Measurements from ENCODE around the gene BHLHE23.

The BHLHE23 gene

DNA sequence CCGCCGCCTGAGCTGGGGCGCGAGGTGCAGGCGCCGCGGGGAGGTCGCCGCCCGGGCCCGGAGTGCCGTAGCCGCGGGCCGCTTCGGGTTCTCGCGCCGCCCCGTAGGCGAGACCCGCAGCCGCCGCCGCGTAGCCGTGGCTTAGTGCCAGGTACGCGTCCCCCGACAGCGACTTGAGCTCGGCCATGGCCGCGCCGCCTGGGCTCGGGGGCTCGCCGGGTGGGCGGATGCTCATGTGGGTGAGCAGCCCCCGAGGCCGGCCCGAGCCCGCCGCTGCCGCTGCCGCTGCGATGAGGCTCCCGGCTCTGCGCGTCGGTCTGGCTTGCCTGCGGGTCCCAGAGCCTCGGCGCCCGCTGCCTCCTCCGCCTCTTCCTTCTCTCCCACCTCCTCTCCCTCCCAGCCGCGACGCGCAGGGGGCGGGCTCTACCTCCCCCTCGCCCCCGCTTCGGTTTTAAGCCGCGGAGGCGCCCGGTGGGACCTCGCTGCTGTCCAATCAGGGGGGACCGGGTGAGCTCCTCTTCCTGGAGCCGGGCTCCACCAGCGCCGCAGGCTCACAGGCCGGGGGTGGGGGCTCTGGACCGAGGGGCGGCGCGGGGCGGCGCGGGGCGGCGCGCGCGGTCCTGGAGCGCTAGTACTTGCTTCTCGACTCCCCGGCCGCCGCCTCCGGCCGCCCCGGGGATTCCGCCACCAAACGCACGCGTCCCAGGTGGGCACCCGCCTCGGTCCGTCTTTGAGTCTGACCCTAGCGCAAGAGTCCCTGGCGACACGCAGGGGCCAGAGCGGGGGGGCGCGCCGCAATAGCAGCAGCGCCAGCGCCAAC is at the start of gene BHLHE23:
TSS of gene BHLHE23 (minus strand) at position 425 of the 820 bp plus-strand sequence. CDS start at position 235, 190 bp downstream.
- no peak for DNase-seq

- DNase-seq: no peak
Measured at GRCh38 chr20:63055575-63056235, 48.9 kb upstream of the BHLHE23 start.

DNA sequence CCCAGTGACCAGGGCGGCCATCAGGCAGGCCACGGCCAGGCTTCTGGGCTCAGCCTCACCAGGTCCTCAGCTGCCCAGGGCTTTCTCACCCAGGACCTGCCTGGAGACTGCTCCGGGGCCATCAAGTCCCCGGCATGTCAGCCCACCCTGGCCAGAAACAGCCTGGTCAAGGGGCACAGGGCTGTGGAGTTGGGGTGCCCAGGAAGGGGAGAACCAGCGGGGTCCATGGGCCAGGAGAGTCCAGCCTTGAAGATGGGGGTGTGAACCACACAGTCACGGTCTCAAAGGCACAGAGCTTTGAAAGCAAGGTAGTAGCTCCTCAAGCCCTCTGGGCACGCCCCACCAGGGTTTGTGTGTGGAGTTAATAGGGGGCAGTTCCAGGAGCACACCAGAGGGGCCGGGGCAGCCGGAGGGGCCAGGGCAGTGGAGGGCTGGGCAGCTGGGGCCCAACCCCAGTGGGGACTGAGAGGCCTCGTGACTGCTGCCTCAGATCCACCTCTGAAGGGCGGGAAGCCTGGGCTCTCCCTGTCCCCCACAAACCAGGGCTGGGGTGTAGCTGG is 48.0 kb upstream of the BHLHE23 start:
- no peak for DNase-seq

- no peak for DNase-seq
Measured at GRCh38 chr20:63054103-63054474, 47.3 kb upstream of the BHLHE23 start.

DNA sequence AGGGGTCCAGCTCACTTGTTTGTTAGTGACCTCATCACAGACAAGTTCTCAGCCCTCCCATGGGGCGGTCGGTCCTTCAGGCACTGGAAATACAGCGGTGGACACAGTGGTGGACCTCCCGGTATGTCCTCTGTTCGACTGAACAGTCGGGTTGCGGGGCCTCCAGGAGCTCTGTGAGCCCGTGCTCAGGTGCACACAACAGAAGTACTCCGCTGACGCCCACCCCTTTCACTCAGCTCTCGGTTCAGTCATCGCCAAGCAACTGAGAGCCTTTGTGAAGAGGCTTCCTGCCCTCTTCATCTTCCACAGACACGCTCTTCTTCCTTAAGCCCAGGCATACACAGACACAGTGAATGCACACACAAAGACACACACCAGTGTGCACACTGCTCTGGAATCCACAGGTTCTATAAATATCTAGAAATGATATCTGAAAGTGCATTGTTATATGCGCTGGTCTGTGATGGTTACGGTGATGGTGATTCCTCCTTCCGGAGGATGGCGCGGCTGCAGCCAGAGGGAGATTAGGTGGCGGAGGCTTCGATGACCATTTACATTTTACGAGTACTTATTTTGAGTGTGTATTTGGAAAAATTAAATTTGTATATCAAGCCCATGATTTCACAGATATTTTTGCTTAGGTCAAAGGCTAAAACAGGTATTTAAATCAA is 46.8 kb upstream of the BHLHE23 start:
- DNase-seq: no peak

GRCh38 chr20:63052571-63053431 is 46.0 kb upstream of the BHLHE23 start:
- no peak for DNase-seq

DNA sequence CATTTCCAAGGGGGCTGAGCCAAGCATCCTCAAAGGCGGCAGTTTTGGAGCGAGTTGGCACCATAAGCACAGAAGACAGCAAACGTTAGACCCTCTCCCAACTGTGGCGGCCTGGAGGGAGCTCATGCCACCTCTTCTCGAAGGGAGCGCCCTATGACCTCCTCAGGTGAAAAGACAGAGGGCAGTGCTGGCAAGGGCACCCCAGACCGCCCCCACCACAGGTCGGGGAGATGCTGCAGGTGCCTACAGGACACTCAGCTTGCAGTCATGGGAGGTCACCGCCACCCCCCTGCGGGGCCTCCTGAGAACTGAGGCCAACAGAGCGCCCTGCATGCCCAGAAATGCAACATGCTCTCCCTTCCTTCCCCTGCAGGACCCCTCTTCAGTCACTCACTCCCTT is 45.1 kb upstream of the BHLHE23 start:
- DNase-seq: no peak

- no peak for DNase-seq
Measured at GRCh38 chr20:63051186-63051860, 44.6 kb upstream of the BHLHE23 start.

GRCh38 chr20:63050406-63050805 is 43.6 kb upstream of the BHLHE23 start:
- DNase-seq: no peak

DNA sequence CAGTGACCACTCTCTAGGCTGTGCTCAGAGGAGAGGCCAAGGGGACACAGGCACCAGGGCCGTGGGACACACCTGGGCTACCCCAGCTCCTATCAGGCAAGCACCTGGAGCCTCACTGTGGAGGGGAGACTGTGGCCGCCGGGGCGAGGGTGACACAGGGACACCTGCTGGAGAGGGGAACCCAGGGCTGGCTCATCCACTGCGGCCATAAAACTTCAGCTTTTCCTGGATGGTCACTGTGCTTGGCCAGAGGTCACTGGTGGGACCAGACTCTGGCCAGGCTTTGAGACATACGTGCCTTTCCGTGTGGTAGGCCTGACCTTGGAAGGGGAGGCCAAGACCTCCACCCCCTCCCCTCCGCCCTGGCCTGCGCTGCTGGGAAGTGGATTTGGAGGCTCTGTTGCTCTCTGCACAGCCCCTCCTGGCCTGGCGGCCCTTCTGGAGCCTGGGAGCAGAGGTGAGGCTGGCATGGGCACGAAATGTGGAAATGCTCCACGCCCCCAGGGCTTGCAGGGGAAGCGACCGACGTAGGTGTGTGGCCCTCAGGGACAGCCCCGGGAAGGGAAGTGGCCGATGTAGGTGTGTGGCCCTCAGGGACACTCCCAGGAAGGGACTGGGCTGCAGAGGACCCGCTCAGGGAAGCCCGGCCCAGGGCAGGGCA is 42.9 kb upstream of the BHLHE23 start:
- no peak for DNase-seq

DNA sequence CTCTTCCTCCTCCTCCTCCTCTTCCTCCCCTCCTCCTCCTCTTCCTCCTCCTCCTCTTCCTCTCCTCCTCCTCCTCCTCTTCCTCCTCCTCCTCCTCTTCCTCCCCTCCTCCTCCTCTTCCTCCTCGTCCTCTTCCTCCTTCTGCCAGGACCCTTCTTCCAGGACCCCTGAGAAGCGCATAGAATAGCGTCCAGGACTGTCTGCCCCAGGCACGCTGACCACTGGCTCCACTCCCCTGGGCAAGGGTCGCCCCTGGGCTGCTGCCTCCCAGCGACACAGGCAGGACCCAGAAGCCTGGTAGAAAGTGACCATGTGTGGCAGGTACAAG is 42.4 kb upstream of the BHLHE23 start:
- no peak for DNase-seq

DNA sequence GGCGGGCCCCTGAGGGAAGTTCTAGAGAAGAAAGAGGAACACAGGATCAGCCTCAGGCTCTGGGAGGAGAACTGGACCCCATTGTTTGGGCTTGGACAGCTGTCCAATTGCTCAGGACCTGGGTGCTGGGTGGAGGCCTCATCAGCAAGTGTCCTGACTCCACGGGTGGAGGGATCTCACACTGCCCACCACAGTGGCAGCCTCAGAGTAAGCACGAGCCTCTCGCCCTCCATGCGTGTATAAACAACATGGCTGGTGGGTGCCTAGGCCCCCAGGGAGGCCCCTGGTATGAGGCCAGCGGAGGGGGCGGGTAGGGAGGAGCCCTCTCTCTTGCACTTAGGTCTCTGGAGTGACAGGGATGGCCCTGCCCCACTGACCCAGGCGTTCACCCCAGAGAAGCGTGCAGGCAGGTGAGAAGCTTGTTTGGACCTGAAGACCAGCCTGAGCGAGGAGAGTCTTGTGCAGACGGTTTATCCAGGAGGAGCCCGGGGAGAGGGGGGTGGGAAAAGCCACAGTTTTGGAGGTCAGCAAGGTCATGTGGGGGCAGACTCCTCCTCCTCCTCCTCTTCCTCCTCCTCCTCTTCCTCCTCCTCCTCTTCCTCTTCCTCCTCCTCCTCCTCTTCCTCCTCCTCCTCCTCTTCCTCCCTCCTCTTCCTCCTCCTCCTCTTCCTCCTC is 41.9 kb upstream of the BHLHE23 start:
- no peak for DNase-seq

DNA sequence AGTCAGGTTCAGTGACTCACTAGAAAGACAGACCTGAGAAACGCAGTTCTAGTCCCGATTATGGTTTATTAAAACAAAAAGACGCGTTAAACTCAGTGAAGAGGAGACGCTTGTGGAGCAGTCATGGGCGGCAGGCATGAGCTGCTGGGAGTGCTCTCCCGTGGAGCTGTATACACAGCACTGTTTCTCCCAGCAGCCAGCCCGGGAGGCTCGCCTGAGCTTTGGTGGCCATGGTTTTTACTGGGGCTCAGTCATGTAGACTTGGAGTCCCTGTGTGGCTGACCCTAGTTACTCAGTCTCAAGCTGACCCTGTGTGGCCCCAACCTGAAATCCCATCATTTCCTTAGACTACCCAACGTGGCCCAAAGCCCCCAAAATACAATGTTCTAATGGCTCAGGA is 41.2 kb upstream of the BHLHE23 start:
- no peak for DNase-seq

DNA sequence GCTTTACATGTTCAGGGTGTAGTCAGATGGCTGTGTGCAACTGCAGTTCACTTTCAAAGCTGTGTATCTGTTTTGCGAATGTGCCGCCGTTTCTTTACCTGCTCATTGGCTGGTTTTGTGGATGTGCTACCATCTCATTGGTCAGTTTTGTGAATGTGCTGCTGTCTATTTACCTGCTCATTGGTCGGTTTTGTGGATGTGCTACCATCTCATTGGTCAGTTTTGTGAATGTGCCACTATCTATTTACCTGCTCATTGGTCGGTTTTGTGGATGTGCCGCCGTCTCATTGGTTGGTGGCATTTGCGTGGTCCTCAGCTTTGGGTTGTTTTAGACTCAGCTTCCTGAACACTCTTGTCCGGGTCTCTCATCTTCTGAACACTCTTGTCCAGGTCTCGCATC is 40.5 kb upstream of the BHLHE23 start:
- DNase-seq: no peak

GRCh38 chr20:63046841-63047240 is 40.1 kb upstream of the BHLHE23 start:
- no peak for DNase-seq

- no peak for DNase-seq
Measured at GRCh38 chr20:63045991-63046390, 39.2 kb upstream of the BHLHE23 start.

DNA sequence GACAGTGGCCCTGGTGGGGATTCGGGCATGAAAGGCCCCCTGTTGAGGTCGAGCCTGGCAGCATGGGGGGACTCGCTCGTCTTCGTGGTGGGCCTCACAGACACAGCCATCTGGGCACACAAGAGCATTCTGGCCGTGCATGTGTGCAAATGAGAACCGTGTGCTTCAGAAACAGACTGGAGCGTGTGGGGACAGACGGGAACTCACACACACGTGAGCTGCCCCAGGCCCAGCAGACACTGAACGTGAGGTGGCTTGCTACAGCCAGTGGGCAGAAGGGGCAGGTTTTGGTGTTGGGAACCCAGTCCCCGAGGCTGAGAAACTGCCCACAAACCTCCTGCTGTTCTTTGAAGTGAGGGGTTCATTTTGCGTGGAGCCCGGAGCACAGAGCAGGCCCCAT is 38.6 kb upstream of the BHLHE23 start:
- DNase-seq: no peak

GRCh38 chr20:63044605-63045004 is 37.8 kb upstream of the BHLHE23 start:
- DNase-seq: no peak

GRCh38 chr20:63044204-63044600 is 37.4 kb upstream of the BHLHE23 start:
- no peak for DNase-seq

DNA sequence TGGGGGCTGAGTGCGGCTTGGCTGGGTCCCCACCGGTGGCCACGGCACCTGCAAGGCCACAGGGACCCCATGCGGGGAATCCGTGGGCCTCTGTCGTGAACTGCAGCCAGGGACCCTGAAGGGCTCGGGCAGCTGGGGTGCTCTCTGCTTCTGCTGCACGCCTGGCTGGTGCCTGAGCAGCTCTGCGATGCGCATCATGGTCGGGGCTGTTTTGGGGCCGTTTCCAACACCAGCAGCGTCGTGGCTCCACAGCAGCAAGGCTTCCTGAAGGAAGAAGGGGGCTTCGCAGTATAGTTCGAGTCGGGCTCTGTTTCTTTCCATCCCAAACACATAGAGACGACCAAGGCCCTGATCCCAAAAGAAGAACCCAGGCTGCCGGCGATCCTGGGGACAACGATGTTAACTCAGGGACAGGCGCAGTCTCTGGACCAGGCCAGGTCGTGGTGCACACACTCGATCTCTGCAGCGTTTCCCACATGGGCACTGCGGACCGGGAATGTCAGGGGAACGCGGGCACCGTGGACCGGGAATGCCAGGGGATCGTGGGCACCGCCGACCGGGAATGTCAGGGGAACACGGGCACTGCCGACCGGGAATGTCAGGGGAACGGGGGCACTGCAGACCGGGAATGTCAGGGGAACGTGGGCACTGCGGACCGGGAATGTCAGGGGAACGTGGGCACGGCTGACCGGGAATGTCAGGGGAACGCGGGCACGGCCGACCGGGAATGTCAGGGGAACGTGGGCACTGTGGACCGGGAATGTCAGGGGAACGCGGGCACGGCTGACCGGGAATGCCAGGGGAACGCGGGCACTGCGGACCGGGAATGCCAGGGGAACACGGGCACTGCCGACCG is 36.8 kb upstream of the BHLHE23 start:
- no peak for DNase-seq

All from inflammatory macrophage treated with lipopolysaccharide for 1 hour (primary cell).